Measurements from ENCODE around the gene GET4.

GRCh38 chr7:880450-880849 is 4.1 kb downstream of the GET4 start:
- TF ChIP-seq POLR2A (IDR thresholded peaks at IDR 0.05; ENCODE audit: low read length) (no peak), GATA1 (IDR thresholded peaks at IDR 0.05; ENCODE audit: low read depth, low read length) (no peak)

All from erythroblast (primary cell).